SK-N-SH (cell line): ENCODE measurements around the gene CD34. TPM values are rescaled to one million over a fixed set of nuclear protein-coding genes. Genes with fewer than 3 reads are reported as not detected.

Source experiments
- CTCF ChIA-PET: fragments of 300-600, 350-600 bp; formaldehyde crosslinking; extraction: SDS; loops from one replicate; lab custom pipeline; 2021; lab: Yijun Ruan, JAX
- POLR2A ChIA-PET: fragments of 350-600 bp; sonication (Branson Sonifier 250); formaldehyde crosslinking; extraction: SDS; loops from one replicate; lab custom pipeline; 2020; ENCODE audit warnings: antibody characterized with exemption, inconsistent platforms; lab: Yijun Ruan, JAX
- DNase-seq: peaks from one replicate; pipeline ENCODE4 v3.0.0; 2012
- H2AFZ ChIP-seq: fragments of 200-600 bp; sonication (generic); 2 replicates; pipeline ENCODE4 v1.8.1; 2016; ENCODE audit warnings: antibody characterized with exemption, mild to moderate bottlenecking, low read depth
- H3F3A ChIP-seq: fragments of 200-600 bp; sonication (generic); replicated peaks from 2 replicates; pipeline ENCODE3; 2016; ENCODE audit warnings: antibody characterized with exemption, mild to moderate bottlenecking; ENCODE audit not compliant: insufficient read depth
- H3K27ac ChIP-seq, 2 experiments: fragments of 200-500 bp in 1 of 2; fragments of 200-600 bp in 1 of 2; sonication (Bioruptor generic) in 1 of 2; sonication (generic), shearing (Covaris generic) in 1 of 2; 2 replicates each; pipeline versions ENCODE4 v1.5.1 to v1.6.1; 2014 to 2016; ENCODE audit warnings: low read depth in 2 of 2, inconsistent platforms in 1 of 2, low read length in 1 of 2, mild to moderate bottlenecking in 1 of 2, mixed read lengths in 1 of 2
- H3K27me3 ChIP-seq: fragments of 200-600 bp; sonication (generic), shearing (Covaris generic); 2 replicates; pipeline ENCODE4 v1.6.1; 2016; ENCODE audit warnings: mixed run types; ENCODE audit not compliant: insufficient read depth
- H3K36me3 ChIP-seq, 2 experiments: fragments of 200-500 bp in 1 of 2; fragments of 200-600 bp in 1 of 2; sonication (Bioruptor generic) in 1 of 2; sonication (generic) in 1 of 2; replicated peaks in 1 of 2; 2 replicates each; pipeline versions ENCODE3 to v1.5.1; 2014 to 2016; ENCODE audit warnings: low read length in 1 of 2, mild to moderate bottlenecking in 1 of 2; ENCODE audit not compliant: insufficient read depth in 2 of 2, control insufficient read depth in 1 of 2
- H3K4me1 ChIP-seq, 2 experiments: fragments of 200-500 bp in 1 of 2; fragments of 200-600 bp in 1 of 2; sonication (Bioruptor generic) in 1 of 2; sonication (generic), shearing (Covaris generic) in 1 of 2; 2 replicates each; pipeline versions ENCODE4 v1.5.1 to v1.6.1; 2014 to 2016; ENCODE audit warnings: low read depth in 1 of 2, low read length in 1 of 2, mixed run types in 1 of 2; ENCODE audit not compliant: insufficient read depth in 2 of 2, control insufficient read depth in 1 of 2
- H3K4me2 ChIP-seq: fragments of 200-600 bp; sonication (generic), shearing (Covaris generic); 2 replicates; pipeline ENCODE4 v1.6.1; 2017; ENCODE audit warnings: mixed run types
- H3K4me3 ChIP-seq, 2 experiments: fragments of 200-500 bp in 1 of 2; fragments of 200-600 bp in 1 of 2; sonication (Bioruptor generic) in 1 of 2; sonication (generic), shearing (Covaris generic) in 1 of 2; 2 replicates each; pipeline versions ENCODE4 v1.5.1 to v1.8.1; 2014 to 2016; ENCODE audit warnings: low read depth in 2 of 2, inconsistent platforms in 1 of 2, low read length in 1 of 2, mild to moderate bottlenecking in 1 of 2, mixed read lengths in 1 of 2, moderate library complexity in 1 of 2
- H3K79me2 ChIP-seq: fragments of 200-600 bp; sonication (generic); 2 replicates; pipeline ENCODE4 v1.8.1; 2017; ENCODE audit warnings: mild to moderate bottlenecking; ENCODE audit not compliant: insufficient read depth
- H3K9ac ChIP-seq: fragments of 200-600 bp; sonication (generic); 2 replicates; pipeline ENCODE4 v1.6.1; 2017; ENCODE audit warnings: mixed run types
- H3K9me2 ChIP-seq: fragments of 200-600 bp; sonication (generic); 2 replicates; pipeline ENCODE4 v1.6.1; 2017; ENCODE audit warnings: mixed run types
- H3K9me3 ChIP-seq: fragments of 200-600 bp; sonication (generic); 2 replicates; pipeline ENCODE4 v1.6.1; 2017; ENCODE audit warnings: mixed run types, mild to moderate bottlenecking, moderate library complexity
- H4K20me1 ChIP-seq: fragments of 200-600 bp; sonication (generic); 2 replicates; pipeline ENCODE4 v1.6.1; 2017; ENCODE audit warnings: mild to moderate bottlenecking, mixed run types; ENCODE audit not compliant: insufficient read depth
- CTCF ChIP-seq: fragments of 200-600 bp; sonication (generic); IDR thresholded peaks from 2 replicates; pipeline ENCODE4 v1.6.1; 2017; ENCODE audit warnings: antibody characterized with exemption, mild to moderate bottlenecking, moderate library complexity
- EP300 ChIP-seq, 2 experiments: IDR thresholded peaks; 2 replicates each; pipeline versions ENCODE4 v1.4.0 to v1.6.1; 2012; ENCODE audit warnings: borderline replicate concordance in 1 of 2, low read depth in 1 of 2, low read length in 1 of 2
- EZH2phosphoT487 ChIP-seq: fragments of 200-600 bp; sonication (generic); IDR thresholded peaks from 2 replicates; pipeline ENCODE4 v1.6.1; 2017; ENCODE audit warnings: low read depth, mixed run types, mild to moderate bottlenecking, antibody characterized with exemption, moderate library complexity, borderline replicate concordance
- FOSL2 ChIP-seq: IDR thresholded peaks from 2 replicates; pipeline ENCODE4 v1.4.0; 2012; ENCODE audit warnings: low read depth, mild to moderate bottlenecking, moderate library complexity, borderline replicate concordance
- FOXJ3 ChIP-seq: sonication (generic); formaldehyde crosslinking; IDR thresholded peaks from 2 replicates; pipeline ENCODE4 v1.5.1; 2020; ENCODE audit warnings: mild to moderate bottlenecking, missing genetic modification reagents
- FOXM1 ChIP-seq: IDR thresholded peaks from 2 replicates; pipeline ENCODE4 v1.4.0; 2012; ENCODE audit warnings: low read depth, mild to moderate bottlenecking
- GATA2 ChIP-seq: sonication (generic); formaldehyde crosslinking; IDR thresholded peaks from 2 replicates; pipeline ENCODE4 v1.5.0; 2020; ENCODE audit warnings: mild to moderate bottlenecking, missing genetic modification reagents
- JUND ChIP-seq: IDR thresholded peaks from 2 replicates; pipeline ENCODE4 v1.4.0; 2012
- MEF2A ChIP-seq: IDR thresholded peaks from 2 replicates; pipeline ENCODE4 v1.4.0; 2012; ENCODE audit warnings: low read depth, borderline replicate concordance
- NFIC ChIP-seq: IDR thresholded peaks from 2 replicates; pipeline ENCODE4 v1.4.0; 2012; ENCODE audit warnings: borderline replicate concordance
- NRF1 ChIP-seq: IDR thresholded peaks from 2 replicates; pipeline ENCODE4 v1.6.1; 2012; ENCODE audit warnings: low read depth, mild to moderate bottlenecking, low read length
- POLR2AphosphoS5 ChIP-seq: IDR thresholded peaks from 2 replicates; pipeline ENCODE4 v1.6.1; 2012; ENCODE audit warnings: low read depth, low read length
- RAD21 ChIP-seq: IDR thresholded peaks from 2 replicates; pipeline ENCODE4 v1.6.1; 2012; ENCODE audit warnings: mild to moderate bottlenecking, low read length
- RCOR1 ChIP-seq: fragments of 150-350 bp; IDR thresholded peaks from 2 replicates; pipeline ENCODE4 v1.6.1; 2017; ENCODE audit warnings: antibody characterized with exemption, low read length
- RFX5 ChIP-seq: IDR thresholded peaks from 2 replicates; pipeline ENCODE4 v1.6.1; 2012; ENCODE audit warnings: mild to moderate bottlenecking, improper control_type of control experiment, low read length
- RXRA ChIP-seq: IDR thresholded peaks from 2 replicates; pipeline ENCODE4 v1.4.0; 2012; ENCODE audit warnings: low read depth, mild to moderate bottlenecking, borderline replicate concordance
- SIN3A ChIP-seq: IDR thresholded peaks from 2 replicates; pipeline ENCODE4 v1.6.1; 2012; ENCODE audit warnings: low read depth, mild to moderate bottlenecking, low read length, moderate library complexity, borderline replicate concordance
- TAF1 ChIP-seq: IDR thresholded peaks from 2 replicates; pipeline ENCODE4 v1.6.1; 2012; ENCODE audit warnings: low read depth, mild to moderate bottlenecking, low read length, moderate library complexity, borderline replicate concordance
- USF1 ChIP-seq: IDR thresholded peaks from 2 replicates; pipeline ENCODE4 v1.4.0; 2012; ENCODE audit warnings: low read depth, borderline replicate concordance
- USF2 ChIP-seq: fragments of 150-350 bp; IDR thresholded peaks from 2 replicates; pipeline ENCODE4 v1.6.1; 2017; ENCODE audit warnings: antibody characterized with exemption, low read length, low read depth, borderline replicate concordance
- YY1 ChIP-seq: IDR thresholded peaks from 2 replicates; pipeline ENCODE4 v1.4.0; 2012; ENCODE audit warnings: low read depth, mild to moderate bottlenecking
- WGBS: methylation state at CpG from one replicate; pipeline ENCODE4 v1.1.6; 2017; ENCODE audit warnings: low lambda C conversion rate; 5-methylcytosine and 5-hydroxymethylcytosine counted together
- polyA plus RNA-seq, 3 experiments: library from polyadenylated mRNA; depleted of rRNA; stranded (reverse); fragments of >200 nt; gene quantifications; 2 replicates each; pipeline ENCODE4 v1.2.3, GENCODE V29; 2012
- TF ChIP-seq, protein P1 (sequence below): IDR thresholded peaks from 2 replicates; pipeline ENCODE4 v1.4.0; 2012; ENCODE audit warnings: low read depth, borderline replicate concordance
- TF ChIP-seq, protein P2 (sequence below): IDR thresholded peaks from 2 replicates; pipeline ENCODE4 v1.4.0; 2012; ENCODE audit warnings: low read depth

The CD34 gene
- polyA plus RNA-seq, 1 of the 3 experiments (the other 2 are of a cell fraction) = 0.59 TPM

DNA sequence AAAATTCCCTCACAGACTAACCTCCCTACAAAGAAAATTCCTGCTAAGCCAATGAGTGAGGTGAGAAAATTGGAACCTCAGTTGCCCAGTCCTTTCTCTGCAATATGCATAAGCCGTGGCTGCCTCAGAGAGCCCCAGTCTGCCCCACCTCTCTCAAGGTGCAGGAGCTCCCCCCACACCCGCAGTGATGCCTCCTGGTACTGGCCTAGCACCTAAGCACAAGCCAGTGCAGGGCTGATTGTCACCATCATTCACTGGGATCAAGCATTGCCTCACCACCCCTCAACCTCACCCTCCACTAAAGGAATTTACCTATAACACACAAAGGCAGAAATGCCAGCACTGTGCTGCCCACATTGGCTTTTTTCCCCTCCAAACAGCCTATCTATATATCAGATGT lies 56.9 kb downstream of the CD34 start:
- no peaks in the 10 kb centered on the region for H3F3A ChIP-seq
- 100% methylated on average over 2 of the region's 2 CpGs for WGBS
- no peaks in the 10 kb centered on the region for H4K20me1 ChIP-seq
- TF ChIP-seq SIN3A = no peak
- no peak for TF ChIP-seq RXRA
- TF ChIP-seq POLR2AphosphoS5 = no peak
- no peak for TF ChIP-seq JUND
- TF ChIP-seq, protein P1, sequence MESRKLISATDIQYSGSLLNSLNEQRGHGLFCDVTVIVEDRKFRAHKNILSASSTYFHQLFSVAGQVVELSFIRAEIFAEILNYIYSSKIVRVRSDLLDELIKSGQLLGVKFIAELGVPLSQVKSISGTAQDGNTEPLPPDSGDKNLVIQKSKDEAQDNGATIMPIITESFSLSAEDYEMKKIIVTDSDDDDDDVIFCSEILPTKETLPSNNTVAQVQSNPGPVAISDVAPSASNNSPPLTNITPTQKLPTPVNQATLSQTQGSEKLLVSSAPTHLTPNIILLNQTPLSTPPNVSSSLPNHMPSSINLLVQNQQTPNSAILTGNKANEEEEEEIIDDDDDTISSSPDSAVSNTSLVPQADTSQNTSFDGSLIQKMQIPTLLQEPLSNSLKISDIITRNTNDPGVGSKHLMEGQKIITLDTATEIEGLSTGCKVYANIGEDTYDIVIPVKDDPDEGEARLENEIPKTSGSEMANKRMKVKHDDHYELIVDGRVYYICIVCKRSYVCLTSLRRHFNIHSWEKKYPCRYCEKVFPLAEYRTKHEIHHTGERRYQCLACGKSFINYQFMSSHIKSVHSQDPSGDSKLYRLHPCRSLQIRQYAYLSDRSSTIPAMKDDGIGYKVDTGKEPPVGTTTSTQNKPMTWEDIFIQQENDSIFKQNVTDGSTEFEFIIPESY = no peak
- TF ChIP-seq MEF2A = no peak
- TF ChIP-seq RCOR1 = no peak
- TF ChIP-seq RAD21 = no peak
- no peak for TF ChIP-seq USF1
- no peak for TF ChIP-seq FOXJ3 (CRISPR knock-in tag)
- TF ChIP-seq TAF1 = no peak
- TF ChIP-seq NRF1 = no peak
- no peak for TF ChIP-seq EZH2phosphoT487
- TF ChIP-seq EP300 (IDR thresholded peaks at IDR 0.05; ENCODE audit: borderline replicate concordance in 1 of 2, low read depth in 1 of 2, low read length in 1 of 2) = no peak
- TF ChIP-seq, protein P2, sequence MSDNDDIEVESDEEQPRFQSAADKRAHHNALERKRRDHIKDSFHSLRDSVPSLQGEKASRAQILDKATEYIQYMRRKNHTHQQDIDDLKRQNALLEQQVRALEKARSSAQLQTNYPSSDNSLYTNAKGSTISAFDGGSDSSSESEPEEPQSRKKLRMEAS = no peak
- no peak for TF ChIP-seq YY1
- no peak for TF ChIP-seq GATA2 (CRISPR knock-in tag)
- H3K27me3 ChIP-seq = no peaks in the 10 kb centered on the region
- H3K9ac ChIP-seq = no peak overlapping the region
- H2AFZ ChIP-seq = no peak overlapping the region
- no peaks in the 10 kb centered on the region for H3K9me2 ChIP-seq
- peaks cover 0 to 2% of the 10 kb centered on the region in 2 experiments; a peak in 1 of 4 replicates for H3K4me1 ChIP-seq
- no peaks in the 10 kb centered on the region for H3K9me3 ChIP-seq
- H3K4me3 ChIP-seq = no peak overlapping the region
- no peak for DNase-seq
- H3K27ac ChIP-seq = no peak overlapping the region
- peaks cover 20% of the 10 kb centered on the region for H3K79me2 ChIP-seq
- ChIA-PET POLR2A (no interaction called here), CTCF (interaction anchor here (2.7 kb wide), 1 partner anchor 15 kb away, joined by 12 read pairs; no protein-coding TSS in a partner anchor)
- no peak overlapping the region for H3K4me2 ChIP-seq
- peaks cover 0 to 3% of the 10 kb centered on the region in 2 experiments for H3K36me3 ChIP-seq

DNA sequence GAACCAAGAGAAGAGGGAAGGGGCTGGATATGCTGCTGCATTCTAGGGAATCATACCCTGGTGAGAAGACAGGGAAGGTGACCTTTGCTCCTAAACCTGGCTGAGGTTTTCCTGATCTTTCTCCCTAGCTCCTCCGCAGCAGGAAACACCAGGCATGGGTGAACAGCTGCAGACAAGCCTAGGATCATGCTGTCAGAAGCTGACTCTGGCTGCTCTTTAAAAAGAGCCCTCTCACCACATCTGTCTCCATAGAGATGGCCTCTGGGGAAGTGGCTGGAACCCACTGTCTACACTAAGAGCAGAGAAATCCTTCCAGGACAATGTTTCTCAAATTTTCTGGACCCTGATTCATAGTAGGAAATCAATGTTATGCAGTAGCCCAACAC lies 57.6 kb downstream of the CD34 start:
- Histone ChIP-seq H3K9ac (no peak overlapping the region), H3K27me3 (no peaks in the 10 kb centered on the region), H4K20me1 (no peaks in the 10 kb centered on the region), H3K9me3 (no peaks in the 10 kb centered on the region), H3F3A (no peaks in the 10 kb centered on the region), H3K27ac (no peak overlapping the region), H3K79me2 (peaks cover 17% of the 10 kb centered on the region; the same call in 1 of the 2 replicates), H3K9me2 (no peaks in the 10 kb centered on the region), H3K36me3 (peaks cover 0 to 3% of the 10 kb centered on the region in 2 experiments), H3K4me2 (no peak overlapping the region), H2AFZ (no peak overlapping the region), H3K4me3 (no peak overlapping the region), H3K4me1 (no peaks in the 10 kb centered on the region; a peak in 1 of 4 replicates)
- CTCF ChIA-PET = interaction anchor here (2.7 kb wide), 1 partner anchor 16 kb away, joined by 12 read pairs; no protein-coding TSS in a partner anchor
- DNase-seq = no peak
- POLR2A ChIA-PET = no interaction called here
- no CpG with 5 or more reads among the region's 1 CpG for WGBS
- no peak for TF ChIP-seq FOXJ3 (CRISPR knock-in tag)
- TF ChIP-seq CTCF = no peak
- TF ChIP-seq EP300 (IDR thresholded peaks at IDR 0.05; ENCODE audit: borderline replicate concordance in 1 of 2, low read depth in 1 of 2, low read length in 1 of 2) = no peak
- no peak for TF ChIP-seq RFX5
- no peak for TF ChIP-seq GATA2 (CRISPR knock-in tag)
- TF ChIP-seq POLR2AphosphoS5 = no peak
- TF ChIP-seq USF2 = no peak
- TF ChIP-seq FOXM1 = no peak
- no peak for TF ChIP-seq RCOR1
- TF ChIP-seq NFIC = no peak
- TF ChIP-seq EZH2phosphoT487 = no peak
- no peak for TF ChIP-seq NRF1
- TF ChIP-seq FOSL2 = no peak
